Endodermal cell (in vitro differentiated cells): ENCODE results near the gene RAB11B. TPM values are rescaled to one million over a fixed set of nuclear protein-coding genes. Genes with fewer than 3 reads are reported as not detected.

Source experiments
- DNase-seq: peaks from one replicate; pipeline ENCODE4 v3.0.0-alpha.2; 2017
- H3K27ac ChIP-seq: 2 replicates; pipeline ENCODE4 v1.5.1; 2013; ENCODE audit warnings: mild to moderate bottlenecking, low read depth, low read length, moderate library complexity
- H3K27me3 ChIP-seq: 2 replicates; pipeline ENCODE4 v1.6.1; 2013; ENCODE audit warnings: mild to moderate bottlenecking, low read length, moderate library complexity; ENCODE audit not compliant: insufficient read depth, control insufficient read depth, poor library complexity, severe bottlenecking
- H3K36me3 ChIP-seq: 2 replicates; pipeline ENCODE4 v1.7.0; 2013; ENCODE audit warnings: mild to moderate bottlenecking, low read length, moderate library complexity; ENCODE audit not compliant: control insufficient read depth, insufficient read depth
- H3K4me1 ChIP-seq: one replicate; pipeline ENCODE4 v1.7.0; 2013; ENCODE audit warnings: low read length; ENCODE audit not compliant: control insufficient read depth, insufficient read depth
- H3K4me3 ChIP-seq: 2 replicates; pipeline ENCODE4 v1.5.1; 2013; ENCODE audit warnings: mild to moderate bottlenecking, low read length, moderate library complexity
- H3K9ac ChIP-seq: 2 replicates; pipeline ENCODE4 v1.6.1; 2013; ENCODE audit warnings: mild to moderate bottlenecking, low read length, moderate library complexity; ENCODE audit not compliant: poor library complexity, severe bottlenecking; ENCODE audit errors: extremely low read depth
- H3K9me3 ChIP-seq: 2 replicates; pipeline ENCODE4 v1.6.1; 2013; ENCODE audit warnings: mild to moderate bottlenecking, low read length, moderate library complexity; ENCODE audit not compliant: control insufficient read depth
- H3K27ac Mint-ChIP-seq: 2 replicates; pipeline ENCODE4 v1.8.0; 2020; ENCODE audit warnings: mixed read lengths
- H3K27me3 Mint-ChIP-seq: 2 replicates; pipeline ENCODE4 v1.8.0; 2021; ENCODE audit warnings: mild to moderate bottlenecking, mixed read lengths; ENCODE audit not compliant: insufficient read depth
- H3K36me3 Mint-ChIP-seq: 2 replicates; pipeline ENCODE4 v1.8.0; 2020; ENCODE audit warnings: low read depth, mixed read lengths
- H3K4me1 Mint-ChIP-seq: 2 replicates; pipeline ENCODE4 v1.8.0; 2020; ENCODE audit warnings: mixed read lengths
- H3K4me3 Mint-ChIP-seq: 2 replicates; pipeline ENCODE4 v1.8.0; 2020; ENCODE audit warnings: mild to moderate bottlenecking, moderate library complexity, mixed read lengths
- H3K9me3 Mint-ChIP-seq: 2 replicates; pipeline ENCODE4 v1.8.0; 2020; ENCODE audit warnings: mild to moderate bottlenecking, mixed read lengths
- CTCF ChIP-seq: fragments of 200-600 bp; sonication (generic); conservative IDR thresholded peaks from 2 replicates; pipeline ENCODE4 v1.5.0; 2021; ENCODE audit warnings: antibody characterized with exemption, mild to moderate bottlenecking
- WGBS, 2 experiments: methylation state at CpG; one replicate each; pipeline versions ENCODE4 v1.1.5 to v1.1.7; 2013; ENCODE audit warnings: missing lambda C conversion rate in 2 of 2, mixed read lengths in 1 of 2; ENCODE audit not compliant: insufficient coverage in 1 of 2, insufficient read length in 1 of 2; 5-methylcytosine and 5-hydroxymethylcytosine counted together
- total RNA-seq, 2 donors: library from RNA; stranded (reverse); fragmentation: NEBNext Ultra II Directional in 1 of 2; extraction: Animal tissue kit (Norgen Biotek cat#: 25700) in 1 of 2; gene quantifications; 2 replicates in 1 of 2; 3 replicates in 1 of 2; pipeline ENCODE4 v1.2.1, GENCODE V29; 2021

The RAB11B gene
- total RNA-seq, 2 donors from 2014 or later: 137 to 146 TPM

- Histone ChIP-seq H3K9me3 (no peaks in the 10 kb centered on the region), H3K4me3 (no peak overlapping the region), H3K9ac (no peak overlapping the region), H3K27me3 (no peaks in the 10 kb centered on the region), H3K36me3 (no peaks in the 10 kb centered on the region), H3K4me1 (no peaks in the 10 kb centered on the region), H3K27ac (no peak overlapping the region)
- TF ChIP-seq CTCF: no peak
- DNase-seq: no peak
- Mint-ChIP-seq H3K27me3 (peaks cover 11% of the 10 kb centered on the region), H3K4me3 (no peak overlapping the region), H3K36me3 (no peaks in the 10 kb centered on the region), H3K27ac (no peak overlapping the region), H3K4me1 (no peaks in the 10 kb centered on the region), H3K9me3 (peaks cover 5% of the 10 kb centered on the region)
- whole genome bisulfite sequencing, 2 experiments: 89 to 97% methylated on average over 3 to 4 of the region's 4 CpGs
Observed at GRCh38 chr19:8357007-8357521, 33.1 kb upstream of the RAB11B start.

GRCh38 chr19:8358948-8359347 lies 31.2 kb upstream of the RAB11B start:
- peaks cover 5% of the 10 kb centered on the region for H3K9me3 Mint-ChIP-seq
- Histone ChIP-seq H3K4me1 (no peaks in the 10 kb centered on the region), H3K9ac (no peak overlapping the region), H3K36me3 (no peaks in the 10 kb centered on the region), H3K27ac (no peak overlapping the region), H3K9me3 (no peaks in the 10 kb centered on the region), H3K4me3 (no peak overlapping the region), H3K27me3 (peaks cover 6% of the 10 kb centered on the region)
- TF ChIP-seq CTCF: no peak
- peaks cover 24% of the 10 kb centered on the region for H3K27me3 Mint-ChIP-seq
- H3K4me1 Mint-ChIP-seq: peaks cover 3% of the 10 kb centered on the region
- DNase-seq: no peak
- H3K27ac Mint-ChIP-seq: no peak overlapping the region
- no peaks in the 10 kb centered on the region for H3K36me3 Mint-ChIP-seq
- no peak overlapping the region for H3K4me3 Mint-ChIP-seq
- 63 to 93% methylated on average over 3 to 6 of the region's 6 CpGs for WGBS, 2 experiments

- Histone ChIP-seq H3K27me3 (peaks cover 17% of the 10 kb centered on the region), H3K36me3 (no peaks in the 10 kb centered on the region), H3K27ac (no peak overlapping the region), H3K4me3 (no peak overlapping the region), H3K9ac (no peak overlapping the region), H3K9me3 (no peaks in the 10 kb centered on the region), H3K4me1 (no peaks in the 10 kb centered on the region)
- Mint-ChIP-seq H3K9me3 (peaks cover 5% of the 10 kb centered on the region), H3K4me1 (peaks cover 3% of the 10 kb centered on the region), H3K27ac (no peak overlapping the region), H3K4me3 (no peak overlapping the region), H3K27me3 (peaks cover 35% of the 10 kb centered on the region), H3K36me3 (no peaks in the 10 kb centered on the region)
- 87 to 92% methylated on average over 8 of the region's 8 CpGs for WGBS, 2 experiments
- no peak for TF ChIP-seq CTCF
- DNase-seq: no peak
Observed at GRCh38 chr19:8360196-8360595, 30.0 kb upstream of the RAB11B start.
